ENCODE data around the gene ABR.

- no peak for TF ChIP-seq CTCF (IDR thresholded peaks at IDR 0.05; ENCODE audit: control extremely low read depth in 1 of 3, insufficient read depth in 1 of 3, low read depth in 1 of 3, low read length in 3 of 3)
- TF ChIP-seq SIN3A (conservative IDR thresholded peaks at IDR 0.05 in 1 of 2, IDR thresholded peaks at IDR 0.05 in 1 of 2; ENCODE audit: low read depth in 1 of 2, low read length in 2 of 2) = no peak
- TF ChIP-seq RFX5 (IDR thresholded peaks at IDR 0.05; ENCODE audit: borderline replicate concordance, low read depth, low read length) = no peak
- TF ChIP-seq SAP30 (IDR thresholded peaks at IDR 0.05; ENCODE audit: insufficient read depth, insufficient replicate concordance, low read length) = no peak
- TF ChIP-seq POLR2AphosphoS5 (IDR thresholded peaks at IDR 0.05; ENCODE audit: low read depth, low read length) = no peak
- TF ChIP-seq POLR2A (IDR thresholded peaks at IDR 0.05; ENCODE audit: control extremely low read depth in 1 of 2, low read depth in 2 of 2, low read length in 2 of 2) = no peak
Measured at GRCh38 chr17:1212946-1213345, 33.2 kb upstream of the ABR start.
